CD14-positive monocyte (primary cell): ENCODE results near the gene ZNF768. TPM values are rescaled to one million over a fixed set of nuclear protein-coding genes. Genes with fewer than 3 reads are reported as not detected.
A peak's percentile ranks its signal among the peaks of the same experiment; 100 is the strongest.

Source experiments
- DNase-seq, 3 donors: peaks; one replicate each; pipeline ENCODE4 v3.0.0-alpha.2; 2011 to 2022
- H2AFZ ChIP-seq: 2 replicates; pipeline ENCODE4 v1.6.0; 2012; ENCODE audit warnings: mild to moderate bottlenecking, low read depth, low read length, inconsistent platforms; ENCODE audit not compliant: insufficient read depth, poor library complexity, severe bottlenecking
- H3K27ac ChIP-seq, 2 donors: 1 replicate in 1 of 2; 2 replicates in 1 of 2; pipeline ENCODE4 v1.5.1; 2012 to 2013; ENCODE audit warnings: low read length in 2 of 2, control low read depth in 1 of 2, inconsistent platforms in 1 of 2, low read depth in 1 of 2, mild to moderate bottlenecking in 1 of 2
- H3K27me3 ChIP-seq, 2 donors: one replicate each; pipeline versions ENCODE4 v1.6.0 to v1.6.1; 2011 to 2013; ENCODE audit warnings: low read length in 2 of 2; ENCODE audit not compliant: control insufficient read depth in 2 of 2, insufficient read depth in 2 of 2
- H3K36me3 ChIP-seq, 2 donors: replicated peaks in 1 of 2; 1 replicate in 1 of 2; 2 replicates in 1 of 2; pipeline versions ENCODE4 v1.5.1 to v1.6.1; 2012 to 2013; ENCODE audit warnings: low read length in 2 of 2, control low read depth in 1 of 2, inconsistent platforms in 1 of 2, mild to moderate bottlenecking in 1 of 2; ENCODE audit not compliant: insufficient read depth in 2 of 2, control insufficient read depth in 1 of 2
- H3K4me1 ChIP-seq, 2 donors: 1 replicate in 1 of 2; 2 replicates in 1 of 2; pipeline versions ENCODE4 v1.5.1 to v1.6.1; 2012 to 2013; ENCODE audit warnings: low read length in 2 of 2, control low read depth in 1 of 2, inconsistent platforms in 1 of 2, mild to moderate bottlenecking in 1 of 2, moderate library complexity in 1 of 2; ENCODE audit not compliant: insufficient read depth in 2 of 2, control insufficient read depth in 1 of 2
- H3K4me2 ChIP-seq: replicated peaks from 2 replicates; pipeline ENCODE3; 2012; ENCODE audit warnings: low read length, moderate library complexity, mild to moderate bottlenecking; ENCODE audit not compliant: poor library complexity, severe bottlenecking; ENCODE audit errors: extremely low read depth
- H3K4me3 ChIP-seq, 3 experiments: fragments of 200-600 bp in 1 of 3; sonication (generic) in 1 of 3; replicated peaks in 1 of 3; 1 replicate in 2 of 3; 2 replicates in 1 of 3; pipeline ENCODE4 v1.5.1; 2011 to 2013; ENCODE audit warnings: low read length in 3 of 3, mild to moderate bottlenecking in 3 of 3, control low read depth in 2 of 3, low read depth in 2 of 3, inconsistent platforms in 1 of 3, moderate library complexity in 1 of 3
- H3K79me2 ChIP-seq: 2 replicates; pipeline ENCODE4 v1.6.0; 2012; ENCODE audit warnings: mild to moderate bottlenecking, control low read depth, inconsistent platforms, low read length, moderate library complexity; ENCODE audit not compliant: insufficient read depth
- H3K9ac ChIP-seq: 2 replicates; pipeline ENCODE4 v1.6.0; 2017; ENCODE audit warnings: low read length, mild to moderate bottlenecking; ENCODE audit not compliant: insufficient read depth, poor library complexity, severe bottlenecking
- H3K9me3 ChIP-seq, 2 donors: replicated peaks in 1 of 2; 1 replicate in 1 of 2; 2 replicates in 1 of 2; pipeline versions ENCODE4 v1.5.1 to v1.6.1; 2012 to 2013; ENCODE audit warnings: low read length in 2 of 2, control low read depth in 1 of 2; ENCODE audit not compliant: control insufficient read depth in 1 of 2, insufficient read depth in 1 of 2
- H4K20me1 ChIP-seq: 2 replicates; pipeline ENCODE4 v1.6.0; 2012; ENCODE audit warnings: mild to moderate bottlenecking, low read length, control low read depth, moderate library complexity; ENCODE audit not compliant: insufficient read depth
- H3K27ac Mint-ChIP-seq, 7 donors: one replicate each; pipeline ENCODE4 v1.8.0; 2020; ENCODE audit warnings: mild to moderate bottlenecking in 7 of 7, mixed read lengths in 7 of 7, moderate library complexity in 6 of 7, inconsistent platforms in 2 of 7
- H3K27me3 Mint-ChIP-seq, 3 donors: one replicate each; pipeline ENCODE4 v1.8.0; 2021 to 2022; ENCODE audit warnings: low read depth in 3 of 3, mild to moderate bottlenecking in 3 of 3, mixed read lengths in 3 of 3, moderate library complexity in 3 of 3, inconsistent platforms in 1 of 3
- H3K36me3 Mint-ChIP-seq, 2 donors: one replicate each; pipeline ENCODE4 v1.8.0; 2020; ENCODE audit warnings: mixed read lengths in 2 of 2, inconsistent platforms in 1 of 2, mild to moderate bottlenecking in 1 of 2
- H3K4me1 Mint-ChIP-seq: one replicate; pipeline ENCODE4 v1.8.0; 2020; ENCODE audit warnings: mild to moderate bottlenecking, mixed read lengths
- H3K4me3 Mint-ChIP-seq, 2 donors: one replicate each; pipeline ENCODE4 v1.8.0; 2020; ENCODE audit warnings: mild to moderate bottlenecking in 2 of 2, mixed read lengths in 2 of 2, moderate library complexity in 1 of 2
- H3K9me3 Mint-ChIP-seq, 7 donors: one replicate each; pipeline ENCODE4 v1.8.0; 2020 to 2022; ENCODE audit warnings: mixed read lengths in 7 of 7, mild to moderate bottlenecking in 6 of 7, moderate library complexity in 6 of 7, inconsistent platforms in 2 of 7
- CTCF ChIP-seq: fragments of 200-600 bp; IDR thresholded peaks from one replicate; pipeline ENCODE4 v1.8.0; 2022; ENCODE audit warnings: antibody characterized with exemption, mild to moderate bottlenecking
- WGBS: methylation state at CpG from one replicate; pipeline ENCODE4 v1.1.5; 2013; ENCODE audit warnings: missing lambda C conversion rate; ENCODE audit not compliant: insufficient coverage; 5-methylcytosine and 5-hydroxymethylcytosine counted together
- intact Hi-C, 2 donors: fragments of 100-400 bp; cut with micrococcal nuclease; formaldehyde crosslinking; loops; one replicate each; pipeline versions ENCODE4 v1.15.0 to v1.15.1; 2023
- polyA plus RNA-seq, 3 donors: library from polyadenylated mRNA; depleted of rRNA in 1 of 3; unstranded in 2 of 3; stranded (reverse) in 1 of 3; fragments of 300-500 nt in 2 of 3; fragments of >200 nt in 1 of 3; fragmentation: Illumina TruSeq in 2 of 3; gene quantifications; 1 replicate in 2 of 3; 2 replicates in 1 of 3; pipeline ENCODE4 v1.2.3, GENCODE V29; 2012 to 2021

Gene ZNF768
- polyA plus RNA-seq, 3 donors = 2.8 to 13.4 (median 3.0) TPM

- Mint-ChIP-seq H3K9me3 (no peaks in the 10 kb centered on the region), H3K27me3 (peaks cover 0 to 1% (median 0%) of the 10 kb centered on the region in 3 donors), H3K4me1 (peaks cover 26% of the 10 kb centered on the region), H3K4me3 (no peak overlapping the region), H3K27ac (peak overlapping the region in 1 of 7 donors; percentile 87), H3K36me3 (peaks cover 73 to 94% of the 10 kb centered on the region in 2 donors)
- intact Hi-C loops = loop anchor here in 1 of 2 donors (5.0 kb wide), 1 partner anchor 35 kb away; the partner anchor contains the start of gene SEPHS2
- no peak for DNase-seq
- Histone ChIP-seq H3K79me2 (peaks cover 84% of the 10 kb centered on the region), H3K9ac (no peak overlapping the region), H2AFZ (no peak overlapping the region), H3K4me2 (no peak overlapping the region), H3K27me3 (no peaks in the 10 kb centered on the region), H3K4me1 (peaks cover 11 to 29% of the 10 kb centered on the region in 2 donors), H3K27ac (peak overlapping the region in 1 of 2 donors; percentile 20), H3K36me3 (peaks cover 84 to 96% of the 10 kb centered on the region in 2 donors), H4K20me1 (peaks cover 100% of the 10 kb centered on the region), H3K9me3 (no peaks in the 10 kb centered on the region), H3K4me3 (no peak overlapping the region)
- TF ChIP-seq CTCF = no peak
- 97% methylated on average over 3 of the region's 3 CpGs for WGBS
Measured at GRCh38 chr16:30482366-30482765, 44.0 kb downstream of the ZNF768 start.

- H3K36me3 ChIP-seq = peaks cover 82 to 96% of the 10 kb centered on the region in 2 donors
- H3K4me1 ChIP-seq = peaks cover 16 to 38% of the 10 kb centered on the region in 2 donors
- H3K9ac ChIP-seq = no peak overlapping the region
- 93% methylated on average over 3 of the region's 5 CpGs for WGBS
- TF ChIP-seq CTCF = no peak
- no peak overlapping the region for H3K27ac Mint-ChIP-seq
- no peak overlapping the region for H2AFZ ChIP-seq
- H3K27ac ChIP-seq = peak overlapping the region in 1 of 2 donors; percentile 36
- no peak for DNase-seq
- H3K27me3 Mint-ChIP-seq = no peaks in the 10 kb centered on the region
- no peaks in the 10 kb centered on the region for H3K27me3 ChIP-seq
- H3K9me3 Mint-ChIP-seq = no peaks in the 10 kb centered on the region
- H3K9me3 ChIP-seq = no peaks in the 10 kb centered on the region
- peaks cover 100% of the 10 kb centered on the region for H4K20me1 ChIP-seq
- H3K4me3 Mint-ChIP-seq = no peak overlapping the region
- H3K79me2 ChIP-seq = peaks cover 83% of the 10 kb centered on the region
- peaks cover 33% of the 10 kb centered on the region for H3K4me1 Mint-ChIP-seq
- peaks cover 74 to 94% of the 10 kb centered on the region in 2 donors for H3K36me3 Mint-ChIP-seq
- H3K4me2 ChIP-seq = no peak overlapping the region
- intact Hi-C loops = loop anchor here in 1 of 2 donors (5.0 kb wide), 1 partner anchor 34 kb away; the partner anchor contains the start of gene SEPHS2
- H3K4me3 ChIP-seq = no peak overlapping the region
Measured at GRCh38 chr16:30481381-30481780, 45.0 kb downstream of the ZNF768 start.
